IMR-90 (cell line): ENCODE measurements around the gene PAM16. TPM values are rescaled to one million over a fixed set of nuclear protein-coding genes. Genes with fewer than 3 reads are reported as not detected.

ENCODE experiments used
- ATAC-seq: fragments of 200-7000 bp; cut with Tn5 transposase; 2 replicates; pipeline ENCODE4 v1.9.1; 2020; ENCODE audit warnings: low read depth, mild to moderate bottlenecking, moderate library complexity
- BruUV-seq: library from RNA; stranded (reverse); fragments of 400-500 nt; replicated peaks from 2 replicates; lab custom pipeline; 2021; lab: Mats Ljungman, UMichigan
- CTCF ChIA-PET: fragments of 300-600 bp; formaldehyde crosslinking; extraction: SDS; loops from one replicate; lab custom pipeline; 2021; ENCODE audit warnings: antibody characterized with exemption; lab: Yijun Ruan, JAX
- POLR2A ChIA-PET: fragments of 300-600 bp; sonication (Branson Sonifier 250); formaldehyde crosslinking; loops from one replicate; lab custom pipeline; 2022; ENCODE audit warnings: antibody characterized with exemption; ENCODE audit not compliant: unreplicated experiment; lab: Charles Lee
- DNase-seq: peaks from one replicate; pipeline ENCODE4 v3.0.0; 2013
- H2AFZ ChIP-seq: replicated peaks from 2 replicates; pipeline ENCODE3; 2013; ENCODE audit warnings: low read length, mild to moderate bottlenecking; ENCODE audit not compliant: poor library complexity
- H2AK5ac ChIP-seq: 2 replicates; pipeline ENCODE4 v1.6.1; 2013; ENCODE audit warnings: low read depth, low read length, inconsistent platforms
- H2AK9ac ChIP-seq: replicated peaks from 2 replicates; pipeline ENCODE3; 2013; ENCODE audit warnings: mild to moderate bottlenecking, low read depth, low read length, moderate library complexity; ENCODE audit not compliant: poor library complexity
- H2BK120ac ChIP-seq: 2 replicates; pipeline ENCODE4 v1.6.1; 2013; ENCODE audit warnings: low read depth, low read length, inconsistent platforms
- H2BK15ac ChIP-seq: 3 replicates; pipeline ENCODE4 v1.6.1; 2013; ENCODE audit warnings: low read depth, low read length, inconsistent platforms
- H2BK20ac ChIP-seq: 2 replicates; pipeline ENCODE4 v1.6.1; 2013; ENCODE audit warnings: low read depth, mild to moderate bottlenecking, inconsistent platforms, low read length, moderate library complexity
- H2BK5ac ChIP-seq: 2 replicates; pipeline ENCODE4 v1.6.1; 2013; ENCODE audit warnings: mild to moderate bottlenecking, low read depth, low read length, inconsistent platforms; ENCODE audit not compliant: poor library complexity, severe bottlenecking
- H3K14ac ChIP-seq: replicated peaks from 2 replicates; pipeline ENCODE4 v1.6.1; 2013; ENCODE audit warnings: low read depth, low read length, inconsistent platforms
- H3K18ac ChIP-seq: 2 replicates; pipeline ENCODE4 v1.6.1; 2013; ENCODE audit warnings: low read depth, low read length, control low read depth
- H3K23ac ChIP-seq: 2 replicates; pipeline ENCODE4 v1.6.1; 2013; ENCODE audit warnings: low read depth, low read length, inconsistent platforms
- H3K27ac ChIP-seq: 2 replicates; pipeline ENCODE4 v1.5.1; 2013; ENCODE audit warnings: mild to moderate bottlenecking, control low read depth, low read length; ENCODE audit not compliant: insufficient read depth
- H3K27me3 ChIP-seq: 2 replicates; pipeline ENCODE4 v1.6.1; 2013; ENCODE audit warnings: low read length; ENCODE audit not compliant: control insufficient read depth, insufficient read depth
- H3K36me3 ChIP-seq: 2 replicates; pipeline ENCODE4 v1.6.1; 2013; ENCODE audit warnings: low read length, mixed read lengths; ENCODE audit not compliant: control insufficient read depth, insufficient read depth
- H3K4ac ChIP-seq: 2 replicates; pipeline ENCODE4 v1.6.1; 2013; ENCODE audit warnings: low read depth, low read length, inconsistent platforms
- H3K4me1 ChIP-seq: 2 replicates; pipeline ENCODE4 v1.6.1; 2013; ENCODE audit warnings: low read length, mixed read lengths; ENCODE audit not compliant: control insufficient read depth, insufficient read depth
- H3K4me2 ChIP-seq: 2 replicates; pipeline ENCODE4 v1.6.1; 2013; ENCODE audit warnings: low read depth, mild to moderate bottlenecking, control low read depth, low read length, moderate library complexity
- H3K4me3 ChIP-seq: 2 replicates; pipeline ENCODE4 v1.5.1; 2013; ENCODE audit warnings: low read depth, mild to moderate bottlenecking, control low read depth, low read length, moderate library complexity; ENCODE audit not compliant: insufficient read depth
- H3K56ac ChIP-seq: 2 replicates; pipeline ENCODE4 v1.6.1; 2013; ENCODE audit warnings: low read length, inconsistent platforms; ENCODE audit not compliant: insufficient read depth; ENCODE audit errors: extremely low read depth
- H3K79me1 ChIP-seq, 2 experiments: 2 replicates each; pipeline ENCODE4 v1.6.1; 2013; ENCODE audit warnings: low read length in 2 of 2, inconsistent platforms in 1 of 2, low read depth in 1 of 2
- H3K9ac ChIP-seq: 2 replicates; pipeline ENCODE4 v1.6.1; 2013; ENCODE audit warnings: low read depth, low read length, control low read depth
- H3K9me1 ChIP-seq: 2 replicates; pipeline ENCODE4 v1.6.1; 2013; ENCODE audit warnings: low read length, inconsistent platforms; ENCODE audit not compliant: insufficient read depth
- H3K9me3 ChIP-seq: 2 replicates; pipeline ENCODE4 v1.6.1; 2013; ENCODE audit warnings: low read length; ENCODE audit not compliant: control insufficient read depth, insufficient read depth
- H4K20me1 ChIP-seq: 2 replicates; pipeline ENCODE4 v1.6.1; 2013; ENCODE audit warnings: low read length, inconsistent platforms; ENCODE audit not compliant: insufficient read depth
- H4K5ac ChIP-seq: 2 replicates; pipeline ENCODE4 v1.6.1; 2013; ENCODE audit warnings: mild to moderate bottlenecking, low read depth, low read length, control low read depth
- H4K8ac ChIP-seq, 2 experiments: 2 replicates each; pipeline ENCODE4 v1.6.1; 2013; ENCODE audit warnings: low read depth in 2 of 2, low read length in 2 of 2, control low read depth in 1 of 2, inconsistent platforms in 1 of 2
- H4K91ac ChIP-seq: 2 replicates; pipeline ENCODE4 v1.6.1; 2013; ENCODE audit warnings: low read depth, low read length, inconsistent platforms; ENCODE audit not compliant: insufficient read depth
- BHLHE40 ChIP-seq: fragments of 150-350 bp; IDR thresholded peaks from 2 replicates; pipeline ENCODE4 v1.6.1; 2016; ENCODE audit warnings: mild to moderate bottlenecking, low read depth, low read length
- CHD1 ChIP-seq: IDR thresholded peaks from 2 replicates; pipeline ENCODE4 v1.6.1; 2012; ENCODE audit warnings: low read depth, low read length, improper control_type of control experiment
- FOS ChIP-seq: fragments of 150-350 bp; IDR thresholded peaks from 2 replicates; pipeline ENCODE4 v1.6.1; 2016; ENCODE audit warnings: low read depth, low read length
- MAFK ChIP-seq: IDR thresholded peaks from 2 replicates; pipeline ENCODE4 v1.6.1; 2012; ENCODE audit warnings: low read depth, low read length, improper control_type of control experiment
- MAZ ChIP-seq: IDR thresholded peaks from 2 replicates; pipeline ENCODE4 v1.6.1; 2012; ENCODE audit warnings: low read depth, mild to moderate bottlenecking, low read length, improper control_type of control experiment, moderate library complexity, borderline replicate concordance
- MXI1 ChIP-seq: IDR thresholded peaks from 2 replicates; pipeline ENCODE4 v1.6.1; 2012; ENCODE audit warnings: low read depth, mild to moderate bottlenecking, low read length, moderate library complexity, borderline replicate concordance
- NFE2L2 ChIP-seq: fragments of 150-350 bp; IDR thresholded peaks from 2 replicates; pipeline ENCODE4 v1.6.1; 2016; ENCODE audit warnings: low read depth, mild to moderate bottlenecking, low read length
- RAD21 ChIP-seq: IDR thresholded peaks from 2 replicates; pipeline ENCODE4 v1.6.1; 2012; ENCODE audit warnings: low read length, improper control_type of control experiment
- RCOR1 ChIP-seq: IDR thresholded peaks from 2 replicates; pipeline ENCODE4 v1.6.1; 2012; ENCODE audit warnings: mild to moderate bottlenecking, low read length, improper control_type of control experiment; ENCODE audit not compliant: insufficient replicate concordance
- WGBS, 2 experiments: methylation state at CpG; one replicate each; pipeline versions ENCODE4 v1.1.5 to v1.1.7; 2013; ENCODE audit warnings: missing lambda C conversion rate in 2 of 2; ENCODE audit not compliant: insufficient read length in 1 of 2; ENCODE audit errors: extremely low coverage in 2 of 2; 5-methylcytosine and 5-hydroxymethylcytosine counted together
- dilution Hi-C: fragments of 300-500 bp; cut with HindIII; formaldehyde crosslinking; loops from one replicate; pipeline ENCODE4 v1.14.3; 2018; ENCODE audit warnings: low sequenced_read_pairs; ENCODE audit not compliant: unreplicated experiment
- in situ Hi-C: fragments of 300-500 bp; cut with MboI; formaldehyde crosslinking; loops from 3 replicates; pipeline ENCODE4 v1.14.3; 2019; ENCODE audit warnings: low sequenced_read_pairs, inconsistent platforms, mixed read lengths
- intact Hi-C: fragments of 100-400 bp; cut with micrococcal nuclease; formaldehyde crosslinking; loops from 2 replicates; pipeline ENCODE4 v1.10.0; 2022
- polyA plus RNA-seq, 3 experiments: library from polyadenylated mRNA; depleted of rRNA; stranded (reverse); fragments of >200 nt; gene quantifications; 2 replicates each; pipeline ENCODE4 v1.2.3, GENCODE V29; 2012; ENCODE audit warnings: low replicate concordance in 1 of 3
- total RNA-seq: library from RNA; depleted of rRNA; stranded (reverse); fragments of >200 nt; gene quantifications from 2 replicates; pipeline ENCODE4 v1.2.3, GENCODE V29; 2012
- TF ChIP-seq, protein P1 (sequence below): conservative IDR thresholded peaks from 2 replicates; pipeline ENCODE4 v1.5.1; 2012; ENCODE audit warnings: mild to moderate bottlenecking, low read depth, low read length, improper control_type of control experiment
- TF ChIP-seq, protein P2 (sequence below): fragments of 150-350 bp; IDR thresholded peaks from 2 replicates; pipeline ENCODE4 v1.6.1; 2016; ENCODE audit warnings: low read depth, mild to moderate bottlenecking, low read length, moderate library complexity, borderline replicate concordance
- TF ChIP-seq, protein P3 (sequence below): fragments of 150-350 bp; IDR thresholded peaks from 2 replicates; pipeline ENCODE4 v1.6.1; 2017; ENCODE audit warnings: mild to moderate bottlenecking, antibody characterized with exemption, low read length, low read depth

PAM16 gene
- total and polyA plus RNA-seq, 2 of the 4 experiments (the other 2 are of a cell fraction), result 17.9 to 48.4 TPM

DNA sequence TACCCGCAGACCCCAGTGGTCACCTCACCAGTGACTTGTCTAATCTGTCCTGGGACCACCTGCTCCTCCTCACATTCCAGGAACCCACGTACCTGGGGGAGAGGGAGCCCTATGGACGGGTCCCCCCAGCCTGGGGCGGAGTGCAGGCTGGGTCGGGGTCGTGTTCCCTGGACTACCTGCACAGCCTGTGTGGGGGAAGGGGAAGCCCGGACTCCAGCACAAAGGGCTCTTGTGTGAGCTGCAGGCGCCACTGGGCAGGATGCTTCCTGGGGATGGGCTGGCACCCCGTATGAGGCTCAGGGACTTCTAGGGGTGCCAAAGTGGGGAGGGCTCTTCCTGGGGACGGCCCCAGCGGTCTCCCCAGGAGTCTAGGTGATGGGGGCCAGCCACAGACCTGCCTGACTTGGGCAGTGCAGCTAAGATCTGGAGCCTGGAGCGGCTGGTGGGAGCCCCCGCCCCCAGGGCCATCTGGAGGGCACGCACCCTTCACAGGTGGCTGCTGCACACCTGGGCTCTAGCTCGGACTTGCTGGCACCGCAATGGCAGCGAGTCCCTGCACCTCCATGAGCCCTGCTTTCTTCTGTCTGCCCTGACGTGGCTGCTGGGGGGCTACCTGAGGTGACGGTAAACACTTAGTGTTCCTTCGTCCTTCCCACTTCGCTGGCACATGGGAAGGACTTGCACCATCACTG lies 28.0 kb upstream of the PAM16 start:
- no peak overlapping the region for H3K9ac ChIP-seq
- peak overlapping the region; percentile 41 for H2AFZ ChIP-seq
- BruUV-seq, result no TSS peak
- no peak overlapping the region for H4K91ac ChIP-seq
- H3K79me1 ChIP-seq, result peaks cover 0 to 87% of the 10 kb centered on the region in 2 experiments; a peak in 3 of 4 replicates
- H3K18ac ChIP-seq, result no peak overlapping the region
- peaks cover 98% of the 10 kb centered on the region for H4K20me1 ChIP-seq
- no peak overlapping the region for H2BK15ac ChIP-seq
- no peak overlapping the region for H4K8ac ChIP-seq
- H3K27me3 ChIP-seq, result no peaks in the 10 kb centered on the region
- TF ChIP-seq RCOR1, result no peak
- no peak for TF ChIP-seq MAZ
- TF ChIP-seq, protein P1, sequence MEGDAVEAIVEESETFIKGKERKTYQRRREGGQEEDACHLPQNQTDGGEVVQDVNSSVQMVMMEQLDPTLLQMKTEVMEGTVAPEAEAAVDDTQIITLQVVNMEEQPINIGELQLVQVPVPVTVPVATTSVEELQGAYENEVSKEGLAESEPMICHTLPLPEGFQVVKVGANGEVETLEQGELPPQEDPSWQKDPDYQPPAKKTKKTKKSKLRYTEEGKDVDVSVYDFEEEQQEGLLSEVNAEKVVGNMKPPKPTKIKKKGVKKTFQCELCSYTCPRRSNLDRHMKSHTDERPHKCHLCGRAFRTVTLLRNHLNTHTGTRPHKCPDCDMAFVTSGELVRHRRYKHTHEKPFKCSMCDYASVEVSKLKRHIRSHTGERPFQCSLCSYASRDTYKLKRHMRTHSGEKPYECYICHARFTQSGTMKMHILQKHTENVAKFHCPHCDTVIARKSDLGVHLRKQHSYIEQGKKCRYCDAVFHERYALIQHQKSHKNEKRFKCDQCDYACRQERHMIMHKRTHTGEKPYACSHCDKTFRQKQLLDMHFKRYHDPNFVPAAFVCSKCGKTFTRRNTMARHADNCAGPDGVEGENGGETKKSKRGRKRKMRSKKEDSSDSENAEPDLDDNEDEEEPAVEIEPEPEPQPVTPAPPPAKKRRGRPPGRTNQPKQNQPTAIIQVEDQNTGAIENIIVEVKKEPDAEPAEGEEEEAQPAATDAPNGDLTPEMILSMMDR, result no peak
- no peak for TF ChIP-seq RAD21
- TF ChIP-seq CHD1, result no peak
- no peak for TF ChIP-seq NFE2L2
- TF ChIP-seq MXI1, result no peak
- no peak for TF ChIP-seq FOS
- TF ChIP-seq, protein P2, sequence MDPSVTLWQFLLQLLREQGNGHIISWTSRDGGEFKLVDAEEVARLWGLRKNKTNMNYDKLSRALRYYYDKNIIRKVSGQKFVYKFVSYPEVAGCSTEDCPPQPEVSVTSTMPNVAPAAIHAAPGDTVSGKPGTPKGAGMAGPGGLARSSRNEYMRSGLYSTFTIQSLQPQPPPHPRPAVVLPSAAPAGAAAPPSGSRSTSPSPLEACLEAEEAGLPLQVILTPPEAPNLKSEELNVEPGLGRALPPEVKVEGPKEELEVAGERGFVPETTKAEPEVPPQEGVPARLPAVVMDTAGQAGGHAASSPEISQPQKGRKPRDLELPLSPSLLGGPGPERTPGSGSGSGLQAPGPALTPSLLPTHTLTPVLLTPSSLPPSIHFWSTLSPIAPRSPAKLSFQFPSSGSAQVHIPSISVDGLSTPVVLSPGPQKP, result no peak
- TF ChIP-seq MAFK, result no peak
- TF ChIP-seq, protein P3, sequence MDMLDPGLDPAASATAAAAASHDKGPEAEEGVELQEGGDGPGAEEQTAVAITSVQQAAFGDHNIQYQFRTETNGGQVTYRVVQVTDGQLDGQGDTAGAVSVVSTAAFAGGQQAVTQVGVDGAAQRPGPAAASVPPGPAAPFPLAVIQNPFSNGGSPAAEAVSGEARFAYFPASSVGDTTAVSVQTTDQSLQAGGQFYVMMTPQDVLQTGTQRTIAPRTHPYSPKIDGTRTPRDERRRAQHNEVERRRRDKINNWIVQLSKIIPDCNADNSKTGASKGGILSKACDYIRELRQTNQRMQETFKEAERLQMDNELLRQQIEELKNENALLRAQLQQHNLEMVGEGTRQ, result no peak
- TF ChIP-seq BHLHE40, result no peak
- in situ Hi-C loops, result no loop called here
- no peak overlapping the region for H3K4ac ChIP-seq
- H4K5ac ChIP-seq, result no peak overlapping the region
- H3K23ac ChIP-seq, result no peak overlapping the region
- H2AK9ac ChIP-seq, result peak overlapping the region; percentile 42
- H3K9me3 ChIP-seq, result no peaks in the 10 kb centered on the region
- no peak overlapping the region for H2BK5ac ChIP-seq
- ATAC-seq (no peak), DNase-seq (no peak)
- H3K14ac ChIP-seq, result no peak overlapping the region
- H3K36me3 ChIP-seq, result peaks cover 63% of the 10 kb centered on the region
- no peak overlapping the region for H2BK120ac ChIP-seq
- no peak overlapping the region for H3K4me3 ChIP-seq
- ChIA-PET CTCF (no interaction called here), POLR2A (interaction anchor here (0.7 kb wide), 1 partner anchor 11 kb away, joined by 5 read pairs; no protein-coding TSS in a partner anchor)
- no peak overlapping the region for H3K4me2 ChIP-seq
- peaks cover 12% of the 10 kb centered on the region for H3K9me1 ChIP-seq
- no peak overlapping the region for H3K56ac ChIP-seq
- H2BK20ac ChIP-seq, result no peak overlapping the region
- no peak overlapping the region for H3K27ac ChIP-seq
- H3K4me1 ChIP-seq, result peaks cover 37% of the 10 kb centered on the region
- no peak overlapping the region for H2AK5ac ChIP-seq
- intact Hi-C loops, result no loop called here
- dilution Hi-C loops, result no loop called here
- 95% methylated on average over 11 of the region's 21 CpGs; no CpG with 5 or more reads in 1 of the 2 experiments for WGBS, 2 experiments
